Small intestine (tissue), 7 donors: Measurements from ENCODE around the gene CHRNA5. TPM values are rescaled to one million over a fixed set of nuclear protein-coding genes. Genes with fewer than 3 reads are reported as not detected.
A peak's percentile ranks its signal among the peaks of the same experiment; 100 is the strongest.

Experiments used
- DNase-seq, 2 donors: peaks; one replicate each; pipeline versions ENCODE4 v3.0.0 to v3.0.0-alpha.2; 2013
- FAIRE-seq: peaks from 2 replicates; lab custom pipeline; 2012; peaks lifted over from hg19 to GRCh38; lab: Jason Lieb, UNC
- H3K27ac ChIP-seq, 3 donors: one replicate each; pipeline ENCODE4 v1.5.1; 2013; ENCODE audit warnings: low read length in 2 of 3, mild to moderate bottlenecking in 2 of 3, control low read depth in 1 of 3, inconsistent platforms in 1 of 3, low read depth in 1 of 3, moderate library complexity in 1 of 3
- H3K27me3 ChIP-seq, 3 donors: one replicate each; pipeline ENCODE4 v1.6.1; 2013; ENCODE audit warnings: low read length in 3 of 3, inconsistent platforms in 1 of 3; ENCODE audit not compliant: control insufficient read depth in 3 of 3, insufficient read depth in 3 of 3
- H3K36me3 ChIP-seq, 3 donors: one replicate each; pipeline ENCODE4 v1.6.1; 2013; ENCODE audit warnings: low read length in 3 of 3, inconsistent platforms in 1 of 3, low read depth in 1 of 3, mild to moderate bottlenecking in 1 of 3, moderate library complexity in 1 of 3; ENCODE audit not compliant: control insufficient read depth in 3 of 3, insufficient read depth in 2 of 3
- H3K4me1 ChIP-seq, 3 donors: one replicate each; pipeline ENCODE4 v1.6.1; 2013; ENCODE audit warnings: low read length in 2 of 3, inconsistent platforms in 1 of 3, low read depth in 1 of 3, mild to moderate bottlenecking in 1 of 3, moderate library complexity in 1 of 3; ENCODE audit not compliant: control insufficient read depth in 3 of 3, insufficient read depth in 2 of 3
- H3K4me3 ChIP-seq, 3 donors: one replicate each; pipeline ENCODE4 v1.5.1; 2013; ENCODE audit warnings: low read length in 3 of 3, control low read depth in 1 of 3, inconsistent platforms in 1 of 3, low read depth in 1 of 3, mild to moderate bottlenecking in 1 of 3, moderate library complexity in 1 of 3
- H3K9me3 ChIP-seq, 2 donors: one replicate each; pipeline ENCODE4 v1.6.1; 2013; ENCODE audit warnings: low read depth in 1 of 2, low read length in 1 of 2; ENCODE audit not compliant: control insufficient read depth in 2 of 2, insufficient read depth in 1 of 2
- WGBS, 3 donors: extraction: QIAGEN DNeasy Blood & Tissue Kit; methylation state at CpG; one replicate each; pipeline ENCODE4 v1.1.7; 2013; 5-methylcytosine and 5-hydroxymethylcytosine counted together
- polyA plus RNA-seq, 4 donors: library from polyadenylated mRNA; stranded (reverse) in 3 of 4; unstranded in 1 of 4; fragments of 200-250 nt in 3 of 4; fragments of 120-200 nt in 1 of 4; gene quantifications; one replicate each; pipeline versions ENCODE4 v1.2.1 to v1.2.3, GENCODE V29; 2013
- donor health status: healthy with polysubstance abuse.
- donor health status: control.
- donor health status: control.
- donor health status: Bipolar disorder and iron deficiency.
- donor health status: healthy.

Gene CHRNA5
- polyA plus RNA-seq, 4 donors, result 0.67 to 9.8 (median 0.82) TPM

DNA sequence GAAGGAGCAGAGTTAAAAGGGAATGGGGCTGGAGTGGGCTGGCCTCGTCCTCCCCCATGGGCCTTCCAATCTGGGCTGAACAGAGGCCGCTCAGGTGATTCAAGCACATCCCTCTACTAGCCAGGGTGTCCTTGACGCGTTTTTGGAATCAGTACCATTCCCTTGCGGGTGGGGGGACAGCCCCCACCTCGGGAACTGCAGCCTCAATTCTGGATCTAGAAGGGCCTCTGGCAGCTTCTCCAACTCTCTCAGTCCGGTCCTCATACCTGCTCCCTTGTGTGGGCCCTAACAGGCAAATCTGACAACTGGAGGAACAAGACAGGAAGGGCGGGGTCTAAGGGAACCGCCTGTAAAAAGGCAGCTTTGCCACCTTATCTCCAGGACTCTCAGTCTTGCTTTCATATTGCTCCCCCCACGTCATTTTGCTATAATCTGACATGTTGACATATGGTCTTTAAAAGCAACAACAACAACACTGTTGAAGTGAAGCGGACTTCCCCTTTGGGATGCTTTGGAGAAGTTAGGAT is 76.5 kb downstream of the CHRNA5 start:
- FAIRE-seq, result no peak

DNA sequence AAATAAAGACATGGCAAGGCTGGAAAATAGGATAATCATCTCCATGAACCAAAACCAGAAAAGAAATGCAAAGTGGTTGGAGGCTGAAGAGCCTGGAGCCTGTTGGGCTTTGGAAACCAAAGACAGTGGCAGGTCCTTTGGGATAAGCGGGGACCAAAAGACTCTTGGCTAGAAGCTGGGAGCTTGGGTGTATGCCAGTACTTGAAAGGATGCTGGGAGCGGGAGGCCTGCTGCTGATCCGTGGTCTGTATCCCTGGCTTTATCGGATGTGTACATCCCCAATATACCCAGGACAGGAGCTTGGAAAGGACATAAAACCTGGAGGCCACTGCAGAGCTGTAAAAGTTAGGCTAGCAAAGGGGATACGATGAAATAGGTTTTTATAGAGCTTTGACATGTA is 77.0 kb downstream of the CHRNA5 start:
- FAIRE-seq (no peak), DNase-seq (no peak)
- H3K9me3 ChIP-seq, result no peaks in the 10 kb centered on the region
- no peaks in the 10 kb centered on the region for H3K36me3 ChIP-seq
- H3K4me3 ChIP-seq, result no peak overlapping the region
- WGBS, 3 donors, result 74 to 88% (median 88%) methylated on average over 5 of the region's 5 CpGs
- H3K27me3 ChIP-seq, result peaks cover 0 to 23% (median 0%) of the 10 kb centered on the region in 3 donors
- H3K4me1 ChIP-seq, result peaks cover 0 to 12% (median 0%) of the 10 kb centered on the region in 3 donors
- no peak overlapping the region for H3K27ac ChIP-seq

More for the DNA sequence above, 76.5 kb downstream of the CHRNA5 start:
- Histone ChIP-seq H3K27me3 (peaks cover 0 to 23% (median 0%) of the 10 kb centered on the region in 3 donors), H3K4me1 (peaks cover 0 to 12% (median 0%) of the 10 kb centered on the region in 3 donors), H3K36me3 (no peaks in the 10 kb centered on the region), H3K27ac (no peak overlapping the region), H3K4me3 (peak overlapping the region in 1 of 3 donors; percentile 43), H3K9me3 (no peaks in the 10 kb centered on the region)
- 54 to 62% (median 59%) methylated on average over 11 of the region's 11 CpGs for WGBS, 3 donors
- DNase-seq, result no peak

Other genes with a start within 250 kb of the CHRNA5 start
- gene CRABP1, start 225.2 kb upstream of the CHRNA5 start, polyA plus RNA-seq, result 10 to 100 TPM in 2 of 4 donors, not detected in 2; 10.4 to 16.0 TPM
- 10 to 100 TPM; 12.4 to 63.6 (median 15.3) TPM for gene IREB2, start 127.3 kb upstream of the CHRNA5 start, polyA plus RNA-seq
- gene HYKK, start 57.9 kb upstream of the CHRNA5 start, polyA plus RNA-seq, result 10 to 100 TPM in 2 of 4 donors, 1 to 10 TPM in 2; 6.8 to 12.4 (median 9.8) TPM
- gene PSMA4, start 25.1 kb upstream of the CHRNA5 start, polyA plus RNA-seq, result 100 to 1,000 TPM; 221 to 348 (median 300) TPM
- gene CHRNA3, start 55.5 kb downstream of the CHRNA5 start, polyA plus RNA-seq, result 1 to 10 TPM in 2 of 4 donors, not detected in 2; 2.2 to 7.3 TPM
- 1 to 10 TPM in 1 of 4 donors, under 1 TPM in 1, not detected in 2; 0.43 to 1.4 TPM for gene CHRNB4, start 75.7 kb downstream of the CHRNA5 start, polyA plus RNA-seq
- 1 to 10 TPM in 1 of 4 donors, under 1 TPM in 2, not detected in 1; 0.27 to 8.8 (median 0.84) TPM for gene ADAMTS7, start 245.9 kb downstream of the CHRNA5 start, polyA plus RNA-seq